GM12878 (cell line): Measurements from ENCODE around the gene SLC25A29. TPM values are rescaled to one million over a fixed set of nuclear protein-coding genes. Genes with fewer than 3 reads are reported as not detected.

ENCODE experiments used
- ATAC-seq: fragments of 200-7000 bp; cut with Tn5 transposase; 3 replicates; pipeline ENCODE4 v1.9.1; 2020; ENCODE audit warnings: mild to moderate bottlenecking, moderate library complexity
- BruUV-seq: library from RNA; stranded (reverse); fragments of 400-500 nt; replicated peaks from 2 replicates; lab custom pipeline; 2021; lab: Mats Ljungman, UMichigan
- CTCF ChIA-PET: fragments of 300-600 bp; sonication (Branson Sonifier 250); formaldehyde crosslinking; extraction: SDS; loops from one replicate; lab custom pipeline; 2021; ENCODE audit warnings: inconsistent platforms; lab: Yijun Ruan, JAX
- POLR2A ChIA-PET: fragments of 350-600 bp; formaldehyde crosslinking; extraction: SDS; loops from one replicate; lab custom pipeline; 2021; ENCODE audit warnings: inconsistent platforms; lab: Charles Lee
- RAD21 ChIA-PET: fragments of 300-600 bp; sonication (Branson Sonifier 250); formaldehyde crosslinking; loops from one replicate; lab custom pipeline; 2023; ENCODE audit warnings: antibody characterized with exemption; ENCODE audit not compliant: unreplicated experiment; lab: Charles Lee
- SMC1A ChIA-PET: fragments of 300-600 bp; sonication (Branson Sonifier 250); formaldehyde crosslinking; loops from one replicate; lab custom pipeline; 2023; ENCODE audit not compliant: unreplicated experiment, uncharacterized antibody; lab: Charles Lee
- DNase-seq: peaks from one replicate; pipeline ENCODE4 v3.0.0-alpha.2; 2011; ENCODE audit warnings: low read depth, low spot score
- FAIRE-seq: peaks from 3 replicates; lab custom pipeline; 2011; peaks lifted over from hg19 to GRCh38; lab: Jason Lieb, UNC
- H2AFZ ChIP-seq: 2 replicates; pipeline ENCODE4 v1.6.0; 2011; ENCODE audit warnings: low read depth, low read length, control low read depth; ENCODE audit not compliant: control insufficient read depth
- H3K27ac ChIP-seq: 2 replicates; pipeline ENCODE4 v1.5.1; 2011; ENCODE audit warnings: control low read depth; ENCODE audit not compliant: control insufficient read depth, insufficient read depth
- H3K27me3 ChIP-seq, 2 experiments: replicated peaks in 1 of 2; 2 replicates each; pipeline versions ENCODE4 v1.6.0 to v1.6.1; 2011; ENCODE audit warnings: low read length in 1 of 2; ENCODE audit not compliant: control insufficient read depth in 2 of 2, insufficient read depth in 2 of 2
- H3K36me3 ChIP-seq, 2 experiments: 2 replicates each; pipeline ENCODE4 v1.5.1; 2011; ENCODE audit warnings: low read length in 1 of 2; ENCODE audit not compliant: control insufficient read depth in 2 of 2, insufficient read depth in 2 of 2
- H3K4me1 ChIP-seq: 2 replicates; pipeline ENCODE4 v1.6.1; 2011; ENCODE audit warnings: mild to moderate bottlenecking, low read length, moderate library complexity, mixed read lengths; ENCODE audit not compliant: control insufficient read depth, insufficient read depth
- H3K4me2 ChIP-seq: 2 replicates; pipeline ENCODE4 v1.6.0; 2011; ENCODE audit warnings: control low read depth; ENCODE audit not compliant: control insufficient read depth, insufficient read depth
- H3K4me3 ChIP-seq: fragments of 200-600 bp; sonication (generic); 2 replicates; pipeline ENCODE4 v1.5.1; 2016
- H3K79me2 ChIP-seq: 2 replicates; pipeline ENCODE4 v1.6.0; 2011; ENCODE audit warnings: low read length; ENCODE audit not compliant: control insufficient read depth, insufficient read depth
- H3K9ac ChIP-seq: 2 replicates; pipeline ENCODE4 v1.8.0; 2011; ENCODE audit warnings: low read length, control low read depth, mixed read lengths; ENCODE audit not compliant: control insufficient read depth, insufficient read depth
- H3K9me3 ChIP-seq: replicated peaks from 3 replicates; pipeline ENCODE4 v1.5.1; 2011; ENCODE audit warnings: mild to moderate bottlenecking, low read length; ENCODE audit not compliant: control insufficient read depth, insufficient read depth
- H4K20me1 ChIP-seq: 2 replicates; pipeline ENCODE4 v1.6.0; 2011; ENCODE audit not compliant: control insufficient read depth, insufficient read depth
- CBFB ChIP-seq: IDR thresholded peaks from 2 replicates; pipeline ENCODE4 v1.6.1; 2016; ENCODE audit warnings: antibody characterized with exemption, low read depth
- EED ChIP-seq: sonication (generic); IDR thresholded peaks from 2 replicates; pipeline ENCODE4 v1.6.1; 2016; ENCODE audit warnings: antibody characterized with exemption, low read depth
- EP300 ChIP-seq, 2 experiments: fragments of 150-350 bp in 1 of 2; IDR thresholded peaks; 2 replicates each; pipeline ENCODE4 v1.6.1; 2011 to 2012; ENCODE audit warnings: low read depth in 2 of 2, low read length in 2 of 2, borderline replicate concordance in 1 of 2, improper control_type of control experiment in 1 of 2, inconsistent platforms in 1 of 2; ENCODE audit not compliant: control insufficient read depth in 1 of 2
- HDAC6 ChIP-seq: fragments of 200-600 bp; sonication (generic); IDR thresholded peaks from one replicate; pipeline ENCODE4 v1.8.0; 2017; ENCODE audit warnings: antibody characterized with exemption; ENCODE audit not compliant: unreplicated experiment
- MYB ChIP-seq: fragments of 150-350 bp; IDR thresholded peaks from 2 replicates; pipeline ENCODE4 v1.6.1; 2014; ENCODE audit warnings: mild to moderate bottlenecking, low read depth, low read length, borderline replicate concordance
- POLR2AphosphoS5 ChIP-seq: IDR thresholded peaks from 2 replicates; pipeline ENCODE4 v1.6.1; 2011; ENCODE audit warnings: mild to moderate bottlenecking, low read length, inconsistent platforms
- RUNX3 ChIP-seq: IDR thresholded peaks from 2 replicates; pipeline ENCODE4 v1.6.1; 2012; ENCODE audit warnings: low read length, inconsistent platforms
- SMC3 ChIP-seq: IDR thresholded peaks from 2 replicates; pipeline ENCODE4 v1.6.1; 2011; ENCODE audit warnings: low read length, improper control_type of control experiment, borderline replicate concordance
- SP1 ChIP-seq: IDR thresholded peaks from one replicate; pipeline ENCODE4 v1.6.1; 2011; ENCODE audit warnings: low read depth, low read length
- TAF1 ChIP-seq: IDR thresholded peaks from 2 replicates; pipeline ENCODE4 v1.6.1; 2011; ENCODE audit warnings: mild to moderate bottlenecking, low read depth, low read length, borderline replicate concordance
- WGBS: methylation state at CpG from one replicate; pipeline ENCODE4 v1.1.6; 2016; ENCODE audit warnings: low lambda C conversion rate; ENCODE audit not compliant: insufficient replicate concordance, insufficient coverage; ENCODE audit errors: missing lambda C conversion rate; 5-methylcytosine and 5-hydroxymethylcytosine counted together
- in situ Hi-C: fragments of 300-500 bp; cut with MboI; formaldehyde crosslinking; loops from 9 replicates; pipeline ENCODE4 v1.14.3; 2018; ENCODE audit warnings: mixed read lengths
- intact Hi-C: fragments of 100-400 bp; cut with micrococcal nuclease; formaldehyde crosslinking; loops from one replicate; pipeline ENCODE4 v1.14.2; 2022; ENCODE audit not compliant: unreplicated experiment
- polyA plus RNA-seq, 11 experiments: library from polyadenylated mRNA; depleted of rRNA in 4 of 11; unstranded in 6 of 11; stranded (reverse) in 5 of 11; fragments of >200 nt; fragmentation: Nextera tagmentation in 4 of 11; fragmentation: Illumina TruSeq in 1 of 11; extraction: Ambion mirVana in 4 of 11; extraction: Trizol in 1 of 11; gene quantifications; 1 replicate in 1 of 11; 2 replicates in 10 of 11; pipeline versions ENCODE4 v1.2.1 to v1.2.3, GENCODE V29; 2011 to 2016; ENCODE audit warnings: inconsistent platforms in 2 of 11, missing spikeins in 2 of 11, low read depth in 1 of 11
- total RNA-seq, 4 experiments: library from RNA; depleted of rRNA in 3 of 4; stranded (reverse); fragments of >200 nt in 3 of 4; fragmentation: Illumina TruSeq in 1 of 4; extraction: Trizol in 1 of 4; gene quantifications; 2 replicates each; pipeline versions ENCODE4 v1.2.1 to v1.2.3, GENCODE V29; 2013 to 2021
- TF ChIP-seq, protein P1 (sequence below): IDR thresholded peaks from 2 replicates; pipeline ENCODE4 v1.6.1; 2012; ENCODE audit warnings: improper control_type of control experiment, low read depth, low read length; ENCODE audit not compliant: insufficient replicate concordance
- TF ChIP-seq, protein P2 (sequence below), 3 experiments: IDR thresholded peaks in 2 of 3; conservative IDR thresholded peaks in 1 of 3; 2 replicates each; pipeline ENCODE4 v1.5.1; 2011; ENCODE audit warnings: low read depth in 3 of 3, low read length in 3 of 3, mild to moderate bottlenecking in 3 of 3, control low read depth in 2 of 3, moderate library complexity in 2 of 3, inconsistent platforms in 1 of 3, mixed read lengths in 1 of 3; ENCODE audit not compliant: control insufficient read depth in 2 of 3, insufficient read depth in 1 of 3; ENCODE audit errors: extremely low read depth in 1 of 3
- TF ChIP-seq, protein P3 (sequence below): IDR thresholded peaks from 2 replicates; pipeline ENCODE4 v1.6.1; 2012; ENCODE audit warnings: low read depth, low read length, improper control_type of control experiment

Gene SLC25A29
- total and polyA plus RNA-seq, 10 of the 15 experiments (the other 5 are each of a cell fraction or from before 2014, with no cell fraction given) = 0.42 to 13.3 (median 4.0) TPM; not detected in 1

DNA sequence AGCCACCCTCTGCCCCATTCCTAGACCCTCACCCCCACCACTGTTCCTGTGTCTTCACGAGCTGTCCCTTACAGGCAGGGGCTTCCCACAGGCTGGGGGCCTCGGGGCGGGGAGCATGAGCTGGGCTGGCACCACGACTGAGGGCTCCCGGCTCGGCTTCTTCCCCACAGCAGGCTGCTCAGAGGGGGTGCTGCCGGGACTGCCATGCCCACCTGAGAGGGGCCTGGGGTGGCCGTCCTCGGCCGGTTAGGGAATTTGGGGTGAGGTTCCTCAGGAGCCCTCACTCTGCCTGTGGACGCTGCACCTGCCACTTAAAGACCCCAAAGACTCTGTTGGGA, 23.7 kb upstream of the SLC25A29 start:
- TF ChIP-seq EED = no peak
- no peak for TF ChIP-seq SP1
- TF ChIP-seq, protein P1, sequence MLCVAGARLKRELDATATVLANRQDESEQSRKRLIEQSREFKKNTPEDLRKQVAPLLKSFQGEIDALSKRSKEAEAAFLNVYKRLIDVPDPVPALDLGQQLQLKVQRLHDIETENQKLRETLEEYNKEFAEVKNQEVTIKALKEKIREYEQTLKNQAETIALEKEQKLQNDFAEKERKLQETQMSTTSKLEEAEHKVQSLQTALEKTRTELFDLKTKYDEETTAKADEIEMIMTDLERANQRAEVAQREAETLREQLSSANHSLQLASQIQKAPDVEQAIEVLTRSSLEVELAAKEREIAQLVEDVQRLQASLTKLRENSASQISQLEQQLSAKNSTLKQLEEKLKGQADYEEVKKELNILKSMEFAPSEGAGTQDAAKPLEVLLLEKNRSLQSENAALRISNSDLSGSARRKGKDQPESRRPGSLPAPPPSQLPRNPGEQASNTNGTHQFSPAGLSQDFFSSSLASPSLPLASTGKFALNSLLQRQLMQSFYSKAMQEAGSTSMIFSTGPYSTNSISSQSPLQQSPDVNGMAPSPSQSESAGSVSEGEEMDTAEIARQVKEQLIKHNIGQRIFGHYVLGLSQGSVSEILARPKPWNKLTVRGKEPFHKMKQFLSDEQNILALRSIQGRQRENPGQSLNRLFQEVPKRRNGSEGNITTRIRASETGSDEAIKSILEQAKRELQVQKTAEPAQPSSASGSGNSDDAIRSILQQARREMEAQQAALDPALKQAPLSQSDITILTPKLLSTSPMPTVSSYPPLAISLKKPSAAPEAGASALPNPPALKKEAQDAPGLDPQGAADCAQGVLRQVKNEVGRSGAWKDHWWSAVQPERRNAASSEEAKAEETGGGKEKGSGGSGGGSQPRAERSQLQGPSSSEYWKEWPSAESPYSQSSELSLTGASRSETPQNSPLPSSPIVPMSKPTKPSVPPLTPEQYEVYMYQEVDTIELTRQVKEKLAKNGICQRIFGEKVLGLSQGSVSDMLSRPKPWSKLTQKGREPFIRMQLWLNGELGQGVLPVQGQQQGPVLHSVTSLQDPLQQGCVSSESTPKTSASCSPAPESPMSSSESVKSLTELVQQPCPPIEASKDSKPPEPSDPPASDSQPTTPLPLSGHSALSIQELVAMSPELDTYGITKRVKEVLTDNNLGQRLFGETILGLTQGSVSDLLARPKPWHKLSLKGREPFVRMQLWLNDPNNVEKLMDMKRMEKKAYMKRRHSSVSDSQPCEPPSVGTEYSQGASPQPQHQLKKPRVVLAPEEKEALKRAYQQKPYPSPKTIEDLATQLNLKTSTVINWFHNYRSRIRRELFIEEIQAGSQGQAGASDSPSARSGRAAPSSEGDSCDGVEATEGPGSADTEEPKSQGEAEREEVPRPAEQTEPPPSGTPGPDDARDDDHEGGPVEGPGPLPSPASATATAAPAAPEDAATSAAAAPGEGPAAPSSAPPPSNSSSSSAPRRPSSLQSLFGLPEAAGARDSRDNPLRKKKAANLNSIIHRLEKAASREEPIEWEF = no peak
- TF ChIP-seq CBFB = no peak
- TF ChIP-seq SMC3 = no peak
- no peak for TF ChIP-seq MYB
- no peak for TF ChIP-seq POLR2AphosphoS5
- no peak for TF ChIP-seq TAF1
- no peak for TF ChIP-seq EP300 (IDR thresholded peaks at IDR 0.05; ENCODE audit: borderline replicate concordance in 1 of 2, control insufficient read depth in 1 of 2, low read depth in 2 of 2, low read length in 2 of 2)
- TF ChIP-seq, protein P2, sequence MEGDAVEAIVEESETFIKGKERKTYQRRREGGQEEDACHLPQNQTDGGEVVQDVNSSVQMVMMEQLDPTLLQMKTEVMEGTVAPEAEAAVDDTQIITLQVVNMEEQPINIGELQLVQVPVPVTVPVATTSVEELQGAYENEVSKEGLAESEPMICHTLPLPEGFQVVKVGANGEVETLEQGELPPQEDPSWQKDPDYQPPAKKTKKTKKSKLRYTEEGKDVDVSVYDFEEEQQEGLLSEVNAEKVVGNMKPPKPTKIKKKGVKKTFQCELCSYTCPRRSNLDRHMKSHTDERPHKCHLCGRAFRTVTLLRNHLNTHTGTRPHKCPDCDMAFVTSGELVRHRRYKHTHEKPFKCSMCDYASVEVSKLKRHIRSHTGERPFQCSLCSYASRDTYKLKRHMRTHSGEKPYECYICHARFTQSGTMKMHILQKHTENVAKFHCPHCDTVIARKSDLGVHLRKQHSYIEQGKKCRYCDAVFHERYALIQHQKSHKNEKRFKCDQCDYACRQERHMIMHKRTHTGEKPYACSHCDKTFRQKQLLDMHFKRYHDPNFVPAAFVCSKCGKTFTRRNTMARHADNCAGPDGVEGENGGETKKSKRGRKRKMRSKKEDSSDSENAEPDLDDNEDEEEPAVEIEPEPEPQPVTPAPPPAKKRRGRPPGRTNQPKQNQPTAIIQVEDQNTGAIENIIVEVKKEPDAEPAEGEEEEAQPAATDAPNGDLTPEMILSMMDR (IDR thresholded peaks at IDR 0.05 in 2 of 3, conservative IDR thresholded peaks at IDR 0.05 in 1 of 3; ENCODE audit: control insufficient read depth in 2 of 3, extremely low read depth in 1 of 3, insufficient read depth in 1 of 3, low read depth in 3 of 3, low read length in 3 of 3) = no peak
- TF ChIP-seq HDAC6 = no peak
- TF ChIP-seq, protein P3, sequence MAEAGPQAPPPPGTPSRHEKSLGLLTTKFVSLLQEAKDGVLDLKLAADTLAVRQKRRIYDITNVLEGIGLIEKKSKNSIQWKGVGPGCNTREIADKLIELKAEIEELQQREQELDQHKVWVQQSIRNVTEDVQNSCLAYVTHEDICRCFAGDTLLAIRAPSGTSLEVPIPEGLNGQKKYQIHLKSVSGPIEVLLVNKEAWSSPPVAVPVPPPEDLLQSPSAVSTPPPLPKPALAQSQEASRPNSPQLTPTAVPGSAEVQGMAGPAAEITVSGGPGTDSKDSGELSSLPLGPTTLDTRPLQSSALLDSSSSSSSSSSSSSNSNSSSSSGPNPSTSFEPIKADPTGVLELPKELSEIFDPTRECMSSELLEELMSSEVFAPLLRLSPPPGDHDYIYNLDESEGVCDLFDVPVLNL = no peak
- no peak for TF ChIP-seq RUNX3
- H3K9ac ChIP-seq = no peak overlapping the region
- peaks cover 0 to 8% of the 10 kb centered on the region in 2 experiments; a peak in 3 of 4 replicates for H3K36me3 ChIP-seq
- H3K4me2 ChIP-seq = no peak overlapping the region
- H2AFZ ChIP-seq = no peak overlapping the region
- ATAC-seq (no peak), DNase-seq (no peak), FAIRE-seq (no peak)
- no peaks in the 10 kb centered on the region for H3K9me3 ChIP-seq
- no peaks in the 10 kb centered on the region; the same call in 1 of the 2 replicates for H3K4me1 ChIP-seq
- CTCF ChIA-PET = no interaction called here
- no peaks in the 10 kb centered on the region for H4K20me1 ChIP-seq
- 79% methylated on average over 11 of the region's 11 CpGs for WGBS
- SMC1A ChIA-PET = no interaction called here
- in situ Hi-C loops (no loop called here), intact Hi-C loops (no loop called here)
- H3K4me3 ChIP-seq = no peak overlapping the region
- POLR2A ChIA-PET = no interaction called here
- BruUV-seq = no TSS peak
- no peak overlapping the region for H3K27ac ChIP-seq
- H3K79me2 ChIP-seq = no peaks in the 10 kb centered on the region
- H3K27me3 ChIP-seq = no peaks in the 10 kb centered on the region
- RAD21 ChIA-PET = interaction anchor here (0.8 kb wide), 1 partner anchor 55 kb away, joined by 3 read pairs; no protein-coding TSS in a partner anchor
